ENCODE measurements around the gene HHEX.

GRCh38 chr10:92702301-92702916 lies 12.7 kb downstream of the HHEX start:
- TF ChIP-seq, protein P1, sequence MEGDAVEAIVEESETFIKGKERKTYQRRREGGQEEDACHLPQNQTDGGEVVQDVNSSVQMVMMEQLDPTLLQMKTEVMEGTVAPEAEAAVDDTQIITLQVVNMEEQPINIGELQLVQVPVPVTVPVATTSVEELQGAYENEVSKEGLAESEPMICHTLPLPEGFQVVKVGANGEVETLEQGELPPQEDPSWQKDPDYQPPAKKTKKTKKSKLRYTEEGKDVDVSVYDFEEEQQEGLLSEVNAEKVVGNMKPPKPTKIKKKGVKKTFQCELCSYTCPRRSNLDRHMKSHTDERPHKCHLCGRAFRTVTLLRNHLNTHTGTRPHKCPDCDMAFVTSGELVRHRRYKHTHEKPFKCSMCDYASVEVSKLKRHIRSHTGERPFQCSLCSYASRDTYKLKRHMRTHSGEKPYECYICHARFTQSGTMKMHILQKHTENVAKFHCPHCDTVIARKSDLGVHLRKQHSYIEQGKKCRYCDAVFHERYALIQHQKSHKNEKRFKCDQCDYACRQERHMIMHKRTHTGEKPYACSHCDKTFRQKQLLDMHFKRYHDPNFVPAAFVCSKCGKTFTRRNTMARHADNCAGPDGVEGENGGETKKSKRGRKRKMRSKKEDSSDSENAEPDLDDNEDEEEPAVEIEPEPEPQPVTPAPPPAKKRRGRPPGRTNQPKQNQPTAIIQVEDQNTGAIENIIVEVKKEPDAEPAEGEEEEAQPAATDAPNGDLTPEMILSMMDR (IDR thresholded peaks at IDR 0.05): no peak
- TF ChIP-seq POLR2A (IDR thresholded peaks at IDR 0.05): no peak
